K562 (cell line): ENCODE data around the gene ADGRE1. TPM values are rescaled to one million over a fixed set of nuclear protein-coding genes. Genes with fewer than 3 reads are reported as not detected.

Experiments used
- ATAC-seq: fragments of 200-7000 bp; cut with Tn5 transposase; 3 replicates; pipeline ENCODE4 v1.9.1; 2020; ENCODE audit warnings: moderate library complexity
- BruUV-seq: library from RNA; stranded (reverse); fragments of 400-500 nt; replicated peaks from 2 replicates; lab custom pipeline; 2021; lab: Mats Ljungman, UMichigan
- CTCF ChIA-PET: fragments of 300-600 bp; formaldehyde crosslinking; extraction: SDS; loops from one replicate; lab custom pipeline; 2021; ENCODE audit warnings: low intra/inter-chr PET ratio; lab: Yijun Ruan, JAX
- POLR2A ChIA-PET: fragments of 300-600, 350-650 bp; sonication (Branson Sonifier 250); formaldehyde crosslinking; extraction: SDS; loops from one replicate; lab custom pipeline; 2021; ENCODE audit warnings: antibody characterized with exemption, inconsistent platforms; lab: Yijun Ruan, JAX
- DNase-seq, 4 experiments: peaks; one replicate each; pipeline versions ENCODE4 v3.0.0 to v3.0.0-alpha.2; 2011 to 2018; ENCODE audit warnings: low spot score in 3 of 4, mixed read lengths in 3 of 4; ENCODE audit errors: extremely low read depth in 1 of 4
- FAIRE-seq: peaks from 2 replicates; lab custom pipeline; 2011; peaks lifted over from hg19 to GRCh38; lab: Jason Lieb, UNC
- H2AFZ ChIP-seq: 2 replicates; pipeline ENCODE4 v1.6.0; 2011; ENCODE audit warnings: low read depth, low read length, control low read depth, inconsistent platforms
- H3K27ac ChIP-seq: fragments of 200-600 bp; 3 replicates; pipeline ENCODE4 v1.8.0; 2011; ENCODE audit warnings: low read depth, mild to moderate bottlenecking, control low read depth, inconsistent platforms, low read length, moderate library complexity, mixed read lengths; ENCODE audit errors: extremely low read depth
- H3K27me3 ChIP-seq, 2 experiments: fragments of 300-600 bp in 1 of 2; 2 replicates in 1 of 2; 3 replicates in 1 of 2; pipeline versions ENCODE4 v1.6.0 to v1.8.0; 2011; ENCODE audit warnings: inconsistent platforms in 2 of 2, low read length in 2 of 2, mild to moderate bottlenecking in 1 of 2, mixed read lengths in 1 of 2, moderate library complexity in 1 of 2; ENCODE audit not compliant: control insufficient read depth in 2 of 2, insufficient read depth in 2 of 2
- H3K36me3 ChIP-seq: fragments of 300-600 bp; 3 replicates; pipeline ENCODE4 v1.8.0; 2011; ENCODE audit warnings: mild to moderate bottlenecking, low read length, inconsistent platforms; ENCODE audit not compliant: control insufficient read depth, insufficient read depth
- H3K4me1 ChIP-seq, 2 experiments: fragments of 200-600 bp in 1 of 2; replicated peaks in 1 of 2; 2 replicates in 1 of 2; 3 replicates in 1 of 2; pipeline versions ENCODE4 v1.5.1 to v1.8.0; 2011; ENCODE audit warnings: inconsistent platforms in 2 of 2, low read length in 2 of 2, mild to moderate bottlenecking in 1 of 2, mixed read lengths in 1 of 2, moderate library complexity in 1 of 2; ENCODE audit not compliant: control insufficient read depth in 2 of 2, insufficient read depth in 2 of 2
- H3K4me2 ChIP-seq: 2 replicates; pipeline ENCODE4 v1.6.1; 2011; ENCODE audit warnings: low read length, control low read depth, inconsistent platforms, mixed read lengths; ENCODE audit not compliant: insufficient read depth
- H3K4me3 ChIP-seq: fragments of 200-600 bp; sonication (generic), shearing (Covaris generic); 2 replicates; pipeline ENCODE4 v1.5.1; 2016; ENCODE audit warnings: control low read depth, inconsistent platforms
- H3K79me2 ChIP-seq: fragments of 200-600 bp; 3 replicates; pipeline ENCODE4 v1.8.0; 2011; ENCODE audit warnings: low read length, inconsistent platforms; ENCODE audit not compliant: control insufficient read depth, insufficient read depth
- H3K9ac ChIP-seq, 2 experiments: 2 replicates each; pipeline versions ENCODE4 v1.6.0 to v1.6.1; 2011; ENCODE audit warnings: low read depth in 2 of 2, low read length in 2 of 2, control low read depth in 1 of 2, inconsistent platforms in 1 of 2, mild to moderate bottlenecking in 1 of 2, mixed read lengths in 1 of 2; ENCODE audit not compliant: insufficient read depth in 1 of 2
- H3K9me1 ChIP-seq: one replicate; pipeline ENCODE4 v1.6.0; 2011; ENCODE audit warnings: inconsistent platforms, mild to moderate bottlenecking, low read length, moderate library complexity; ENCODE audit not compliant: control insufficient read depth, insufficient read depth
- H3K9me3 ChIP-seq: replicated peaks from 2 replicates; pipeline ENCODE4 v1.5.1; 2011; ENCODE audit warnings: low read depth, low read length, inconsistent platforms; ENCODE audit not compliant: control insufficient read depth, insufficient read depth
- H4K20me1 ChIP-seq: replicated peaks from 2 replicates; pipeline ENCODE4 v1.6.1; 2011; ENCODE audit warnings: low read length, inconsistent platforms, mixed read lengths; ENCODE audit not compliant: control insufficient read depth, insufficient read depth
- BCOR ChIP-seq: fragments of 450-650 bp; IDR thresholded peaks from 2 replicates; pipeline ENCODE4 v1.6.1; 2016
- FOS ChIP-seq: IDR thresholded peaks from 3 replicates; pipeline ENCODE4 v1.6.1; 2011; ENCODE audit not compliant: insufficient read length; ENCODE audit errors: extremely low read depth
- LARP7 ChIP-seq: fragments of 450-650 bp; IDR thresholded peaks from 2 replicates; pipeline ENCODE4 v1.6.1; 2016
- MYNN ChIP-seq, 2 experiments: sonication (generic); formaldehyde crosslinking in 1 of 2; IDR thresholded peaks; 2 replicates each; pipeline versions ENCODE4 v1.5.0 to v1.6.1; 2016 to 2020; ENCODE audit warnings: antibody characterized with exemption in 1 of 2, missing genetic modification reagents in 1 of 2
- RBM25 ChIP-seq: fragments of 200-400 bp; formaldehyde crosslinking; IDR thresholded peaks from 2 replicates; pipeline ENCODE4 v1.6.1; 2018; ENCODE audit warnings: low read length, low read depth, moderate library complexity; ENCODE audit not compliant: severe bottlenecking
- RHOXF2B ChIP-seq: fragments of 250-450 bp; sonication (Bioruptor Pico); conservative IDR thresholded peaks from 2 replicates; pipeline ENCODE4 v1.5.1; 2021
- SMARCA5 ChIP-seq: fragments of 450-650 bp; IDR thresholded peaks from 2 replicates; pipeline ENCODE4 v1.6.1; 2016
- STAT6 ChIP-seq: sonication (generic); formaldehyde crosslinking; IDR thresholded peaks from 2 replicates; pipeline ENCODE4 v1.8.1; 2023; ENCODE audit warnings: mild to moderate bottlenecking, missing genetic modification reagents
- TARDBP ChIP-seq: fragments of 450-650 bp; IDR thresholded peaks from 2 replicates; pipeline ENCODE4 v1.6.1; 2016
- YY1 ChIP-seq, 3 experiments: IDR thresholded peaks; 2 replicates each; pipeline ENCODE4 v1.6.1; 2011; ENCODE audit warnings: low read length in 2 of 3, mild to moderate bottlenecking in 2 of 3, moderate library complexity in 2 of 3, borderline replicate concordance in 1 of 3, control low read depth in 1 of 3, low read depth in 1 of 3; ENCODE audit not compliant: insufficient read depth in 3 of 3, insufficient replicate concordance in 2 of 3, control insufficient read depth in 1 of 3, insufficient read length in 1 of 3; ENCODE audit errors: extremely low read depth in 1 of 3
- ZNF436 ChIP-seq: fragments of 250-450, 450-650 bp; sonication (Bioruptor Pico); formaldehyde crosslinking; IDR thresholded peaks from 2 replicates; pipeline ENCODE4 v1.7.0; 2020; ENCODE audit warnings: mild to moderate bottlenecking
- ZNF77 ChIP-seq: fragments of 250-450 bp; sonication (Bioruptor Pico); IDR thresholded peaks from 2 replicates; pipeline ENCODE4 v1.5.0; 2020
- WGBS: fragments of 100-300 bp; shearing (Covaris generic); methylation state at CpG from one replicate; pipeline ENCODE4 v1.1.6; 2016; ENCODE audit warnings: low coverage, mixed read lengths; ENCODE audit not compliant: insufficient coverage; ENCODE audit errors: missing lambda C conversion rate; 5-methylcytosine and 5-hydroxymethylcytosine counted together
- in situ Hi-C: fragments of 300-500 bp; cut with MboI; formaldehyde crosslinking; loops from 4 replicates; pipeline ENCODE4 v1.15.0; 2018; ENCODE audit warnings: inconsistent platforms, mixed read lengths
- intact Hi-C: fragments of 100-400 bp; cut with micrococcal nuclease; formaldehyde crosslinking; loops from 2 replicates; pipeline ENCODE4 v1.14.2; 2022
- polyA plus RNA-seq, 8 experiments: library from polyadenylated mRNA; depleted of rRNA in 4 of 8; stranded (reverse) in 5 of 8; unstranded in 3 of 8; fragments of >200 nt; fragmentation: Nextera tagmentation in 2 of 8; fragmentation: Illumina TruSeq in 1 of 8; extraction: Ambion mirVana in 2 of 8; extraction: Trizol in 1 of 8; gene quantifications; 2 replicates each; pipeline versions ENCODE4 v1.2.1 to v1.2.3, GENCODE V29; 2011 to 2014; ENCODE audit warnings: inconsistent platforms in 1 of 8, missing spikeins in 1 of 8
- total RNA-seq, 7 experiments: library from RNA; depleted of rRNA in 6 of 7; stranded (reverse); fragments of >200 nt in 6 of 7; fragmentation: Illumina TruSeq in 2 of 7; extraction: Trizol in 2 of 7; gene quantifications; 2 replicates each; pipeline versions ENCODE4 v1.2.1 to v1.2.3, GENCODE V29; 2011 to 2021; ENCODE audit warnings: low replicate concordance in 1 of 7
- TF ChIP-seq, protein P1 (sequence below): fragments of 200-800 bp; sonication (Bioruptor generic); IDR thresholded peaks from 2 replicates; pipeline ENCODE4 v1.6.1; 2017; ENCODE audit warnings: missing genetic modification characterization, missing compliant biosample characterization
- TF ChIP-seq, protein P2 (sequence below): fragments of 250-450 bp; sonication (Bioruptor Pico); IDR thresholded peaks from 2 replicates; pipeline ENCODE4 v1.4.0; 2020; ENCODE audit warnings: borderline replicate concordance

Gene ADGRE1
- total and polyA plus RNA-seq, 9 of the 15 experiments (the other 6 are each of a cell fraction or from before 2014, with no cell fraction given): 0.09 to 0.49 (median 0.25) TPM; not detected in 1

DNA sequence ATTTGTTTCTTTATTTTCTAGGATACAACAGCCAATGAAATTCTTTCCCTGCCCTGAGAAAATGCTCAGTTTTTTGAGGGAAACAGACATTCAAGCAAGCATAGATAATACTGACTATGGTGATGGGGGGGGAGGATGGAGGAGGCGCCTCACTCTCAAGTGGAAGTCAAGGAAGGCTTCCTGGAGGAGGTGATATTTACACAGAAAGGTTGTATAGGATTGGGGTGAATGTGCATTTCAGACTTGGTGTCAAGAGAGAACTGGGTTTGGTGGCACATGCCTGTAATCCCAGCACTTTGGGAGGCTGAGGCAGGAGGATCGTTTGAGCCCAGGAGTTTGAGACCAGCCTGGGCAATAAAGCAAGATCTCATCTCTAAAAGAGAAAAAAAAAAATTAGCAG is 12.2 kb upstream of the ADGRE1 start:
- Histone ChIP-seq H3K4me1 (no peaks in the 10 kb centered on the region; a peak in 1 of 5 replicates), H3K27me3 (peaks cover 4 to 36% of the 10 kb centered on the region in 2 experiments; a peak in 3 of 5 replicates), H3K36me3 (no peaks in the 10 kb centered on the region), H3K9me1 (no peaks in the 10 kb centered on the region), H2AFZ (no peak overlapping the region), H3K4me2 (no peak overlapping the region), H3K9ac (no peak overlapping the region), H3K27ac (no peak overlapping the region), H4K20me1 (no peaks in the 10 kb centered on the region), H3K4me3 (no peak overlapping the region), H3K9me3 (no peaks in the 10 kb centered on the region), H3K79me2 (no peaks in the 10 kb centered on the region)
- FAIRE-seq (no peak), DNase-seq (no peak), ATAC-seq (no peak)
- in situ Hi-C loops: no loop called here
- ChIA-PET CTCF (interaction anchor here (0.6 kb wide), 1 partner anchor 575 kb away, joined by 4 read pairs; no protein-coding TSS in a partner anchor), POLR2A (no interaction called here)
- BruUV-seq: no TSS peak
- intact Hi-C loops: no loop called here
- WGBS: 0% methylated on average over 2 of the region's 2 CpGs
- TF ChIP-seq MYNN (IDR thresholded peaks at IDR 0.05) (no peak), MYNN (CRISPR knock-in tag; IDR thresholded peaks at IDR 0.05) (no peak), STAT6 (CRISPR knock-in tag) (no peak), ZNF77 (CRISPR knock-in tag) (no peak), ZNF436 (0 out of 2 replicates have a peak, but pooled peaks have one; percentile 30), SMARCA5 (0 out of 2 replicates have a peak, but pooled peaks have one; percentile 51), RBM25 (peak; percentile 25), YY1 (IDR thresholded peaks at IDR 0.05; ENCODE audit: borderline replicate concordance in 1 of 3, control insufficient read depth in 1 of 3, extremely low read depth in 1 of 3, insufficient read depth in 3 of 3, insufficient read length in 1 of 3, insufficient replicate concordance in 2 of 3, low read depth in 1 of 3, low read length in 2 of 3) (no peak), TARDBP (no peak), BCOR (peak; percentile 62), LARP7 (no peak), RHOXF2B (CRISPR knock-in tag) (no peak), FOS (no peak)
- TF ChIP-seq, protein P1, sequence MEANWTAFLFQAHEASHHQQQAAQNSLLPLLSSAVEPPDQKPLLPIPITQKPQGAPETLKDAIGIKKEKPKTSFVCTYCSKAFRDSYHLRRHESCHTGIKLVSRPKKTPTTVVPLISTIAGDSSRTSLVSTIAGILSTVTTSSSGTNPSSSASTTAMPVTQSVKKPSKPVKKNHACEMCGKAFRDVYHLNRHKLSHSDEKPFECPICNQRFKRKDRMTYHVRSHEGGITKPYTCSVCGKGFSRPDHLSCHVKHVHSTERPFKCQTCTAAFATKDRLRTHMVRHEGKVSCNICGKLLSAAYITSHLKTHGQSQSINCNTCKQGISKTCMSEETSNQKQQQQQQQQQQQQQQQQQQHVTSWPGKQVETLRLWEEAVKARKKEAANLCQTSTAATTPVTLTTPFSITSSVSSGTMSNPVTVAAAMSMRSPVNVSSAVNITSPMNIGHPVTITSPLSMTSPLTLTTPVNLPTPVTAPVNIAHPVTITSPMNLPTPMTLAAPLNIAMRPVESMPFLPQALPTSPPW (CRISPR knock-in tag): no peak
- TF ChIP-seq, protein P2, sequence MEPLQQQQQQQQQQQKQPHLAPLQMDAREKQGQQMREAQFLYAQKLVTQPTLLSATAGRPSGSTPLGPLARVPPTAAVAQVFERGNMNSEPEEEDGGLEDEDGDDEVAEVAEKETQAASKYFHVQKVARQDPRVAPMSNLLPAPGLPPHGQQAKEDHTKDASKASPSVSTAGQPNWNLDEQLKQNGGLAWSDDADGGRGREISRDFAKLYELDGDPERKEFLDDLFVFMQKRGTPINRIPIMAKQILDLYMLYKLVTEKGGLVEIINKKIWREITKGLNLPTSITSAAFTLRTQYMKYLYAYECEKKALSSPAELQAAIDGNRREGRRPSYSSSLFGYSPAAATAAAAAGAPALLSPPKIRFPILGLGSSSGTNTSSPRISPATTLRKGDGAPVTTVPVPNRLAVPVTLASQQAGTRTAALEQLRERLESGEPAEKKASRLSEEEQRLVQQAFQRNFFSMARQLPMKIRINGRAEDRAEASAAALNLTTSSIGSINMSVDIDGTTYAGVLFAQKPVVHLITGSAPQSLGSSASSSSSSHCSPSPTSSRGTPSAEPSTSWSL: no peak
